OCI-LY3 (cell line): ENCODE results near the gene RUSF1.

ENCODE experiments used
- EZH2phosphoT487 ChIP-seq: fragments of 200-600 bp; shearing (Covaris generic); IDR thresholded peaks from 2 replicates; pipeline ENCODE4 v1.6.1; 2018; ENCODE audit warnings: antibody characterized with exemption, mixed run types, low read depth
- TF ChIP-seq, protein P1 (sequence below): fragments of 200-600, 300-600 bp; sonication (generic); IDR thresholded peaks from 2 replicates; pipeline ENCODE4 v1.5.1; 2014; ENCODE audit warnings: antibody characterized with exemption, low read length, low read depth

DNA sequence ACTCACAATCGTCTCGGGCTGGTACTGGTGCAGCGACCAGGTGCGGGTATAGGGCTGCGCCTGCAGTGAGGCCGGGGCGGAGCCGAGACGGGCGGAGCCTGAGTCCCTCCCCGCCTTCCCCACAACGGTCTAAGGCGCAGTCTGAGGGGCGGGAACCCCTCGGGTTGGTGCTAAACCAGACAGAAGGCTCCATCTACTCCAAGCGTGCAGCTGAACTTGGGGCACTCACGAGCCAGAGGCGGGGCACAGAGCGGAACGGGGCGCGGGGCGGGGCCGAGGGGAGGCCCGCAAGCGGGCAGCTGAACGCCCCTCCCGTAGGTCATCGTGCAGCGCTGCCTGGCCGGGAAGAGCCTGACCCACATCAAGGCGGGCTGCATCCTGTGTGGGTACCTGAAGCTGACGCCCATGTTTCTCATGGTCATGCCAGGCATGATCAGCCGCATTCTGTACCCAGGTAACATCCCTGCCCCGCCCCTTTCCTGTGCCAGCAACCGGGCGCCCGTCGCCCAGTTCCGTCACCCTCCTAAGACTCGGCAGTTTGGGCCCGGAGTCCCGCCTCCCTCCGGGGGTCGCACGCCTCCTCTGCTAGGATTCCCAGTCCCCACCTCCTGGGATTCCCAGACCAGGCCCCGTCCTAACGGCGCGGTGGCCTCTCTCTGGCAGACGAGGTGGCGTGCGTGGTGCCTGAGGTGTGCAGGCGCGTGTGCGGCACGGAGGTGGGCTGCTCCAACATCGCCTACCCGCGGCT is 20.3 kb downstream of the RUSF1 start:
- TF ChIP-seq, protein P1, sequence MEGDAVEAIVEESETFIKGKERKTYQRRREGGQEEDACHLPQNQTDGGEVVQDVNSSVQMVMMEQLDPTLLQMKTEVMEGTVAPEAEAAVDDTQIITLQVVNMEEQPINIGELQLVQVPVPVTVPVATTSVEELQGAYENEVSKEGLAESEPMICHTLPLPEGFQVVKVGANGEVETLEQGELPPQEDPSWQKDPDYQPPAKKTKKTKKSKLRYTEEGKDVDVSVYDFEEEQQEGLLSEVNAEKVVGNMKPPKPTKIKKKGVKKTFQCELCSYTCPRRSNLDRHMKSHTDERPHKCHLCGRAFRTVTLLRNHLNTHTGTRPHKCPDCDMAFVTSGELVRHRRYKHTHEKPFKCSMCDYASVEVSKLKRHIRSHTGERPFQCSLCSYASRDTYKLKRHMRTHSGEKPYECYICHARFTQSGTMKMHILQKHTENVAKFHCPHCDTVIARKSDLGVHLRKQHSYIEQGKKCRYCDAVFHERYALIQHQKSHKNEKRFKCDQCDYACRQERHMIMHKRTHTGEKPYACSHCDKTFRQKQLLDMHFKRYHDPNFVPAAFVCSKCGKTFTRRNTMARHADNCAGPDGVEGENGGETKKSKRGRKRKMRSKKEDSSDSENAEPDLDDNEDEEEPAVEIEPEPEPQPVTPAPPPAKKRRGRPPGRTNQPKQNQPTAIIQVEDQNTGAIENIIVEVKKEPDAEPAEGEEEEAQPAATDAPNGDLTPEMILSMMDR, result no peak
- TF ChIP-seq EZH2phosphoT487, result no peak
